GM04503 (cell line): ENCODE data around the gene TGFA.

Experiments used
- DNase-seq: peaks from one replicate; pipeline ENCODE4 v3.0.0-alpha.2; 2012; ENCODE audit warnings: low read depth

The TGFA gene

GRCh38 chr2:70417011-70417410 lies 136.6 kb downstream of the TGFA start:
- DNase-seq, result no peak

- no peak for DNase-seq
Measured at GRCh38 chr2:70412294-70413070, 141.1 kb downstream of the TGFA start.

DNA sequence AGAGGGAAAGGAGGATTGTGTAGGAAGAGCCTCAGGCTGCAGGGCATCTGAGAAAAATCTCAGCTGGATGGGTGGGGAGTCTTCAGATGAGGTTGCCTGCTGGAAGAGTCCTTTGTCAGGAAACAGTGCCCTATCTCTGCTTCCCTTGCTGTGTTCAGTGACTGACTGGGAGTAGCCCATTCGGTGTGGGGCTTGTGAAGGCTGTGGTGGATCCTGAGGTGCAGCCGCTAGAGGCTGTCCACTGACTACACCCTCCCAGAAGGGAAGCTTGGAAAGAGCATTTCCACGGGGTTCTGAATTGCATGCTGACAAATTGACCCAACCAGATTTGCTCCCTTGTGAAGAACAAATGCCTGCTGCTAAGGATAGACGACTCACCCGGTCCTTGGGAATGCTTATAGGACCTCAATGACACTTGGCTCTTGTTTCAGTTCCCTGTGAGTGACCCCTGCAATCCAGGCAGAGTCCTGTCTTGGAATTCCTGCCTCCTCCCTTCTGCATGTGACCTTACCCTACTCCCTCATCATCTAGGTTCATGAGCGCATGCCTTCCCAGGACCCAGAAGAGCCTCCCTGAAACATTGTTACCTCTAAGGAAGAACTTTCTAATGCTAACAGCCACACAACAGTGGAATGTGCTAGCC lies 142.0 kb downstream of the TGFA start:
- no peak for DNase-seq

- DNase-seq, result no peak
Measured at GRCh38 chr2:70403267-70404053, 150.2 kb downstream of the TGFA start.

- DNase-seq, result no peak
Measured at GRCh38 chr2:70400539-70400938, 153.1 kb downstream of the TGFA start.

GRCh38 chr2:70399046-70399445 lies 154.6 kb downstream of the TGFA start:
- DNase-seq, result no peak
